K562 (cell line): ENCODE data around the gene SPTSSA. TPM values are rescaled to one million over a fixed set of nuclear protein-coding genes. Genes with fewer than 3 reads are reported as not detected.
A peak's percentile ranks its signal among the peaks of the same experiment; 100 is the strongest.

ENCODE experiments used
- ATAC-seq: fragments of 200-7000 bp; cut with Tn5 transposase; 3 replicates; pipeline ENCODE4 v1.9.1; 2020; ENCODE audit warnings: moderate library complexity
- BruUV-seq: library from RNA; stranded (reverse); fragments of 400-500 nt; replicated peaks from 2 replicates; lab custom pipeline; 2021; lab: Mats Ljungman, UMichigan
- CTCF ChIA-PET: fragments of 300-600 bp; formaldehyde crosslinking; extraction: SDS; loops from one replicate; lab custom pipeline; 2021; ENCODE audit warnings: low intra/inter-chr PET ratio; lab: Yijun Ruan, JAX
- POLR2A ChIA-PET: fragments of 300-600, 350-650 bp; sonication (Branson Sonifier 250); formaldehyde crosslinking; extraction: SDS; loops from one replicate; lab custom pipeline; 2021; ENCODE audit warnings: antibody characterized with exemption, inconsistent platforms; lab: Yijun Ruan, JAX
- DNase-seq, 4 experiments: peaks; one replicate each; pipeline versions ENCODE4 v3.0.0 to v3.0.0-alpha.2; 2011 to 2018; ENCODE audit warnings: low spot score in 3 of 4, mixed read lengths in 3 of 4; ENCODE audit errors: extremely low read depth in 1 of 4
- FAIRE-seq: peaks from 2 replicates; lab custom pipeline; 2011; peaks lifted over from hg19 to GRCh38; lab: Jason Lieb, UNC
- H2AFZ ChIP-seq: 2 replicates; pipeline ENCODE4 v1.6.0; 2011; ENCODE audit warnings: low read depth, low read length, control low read depth, inconsistent platforms
- H3K27ac ChIP-seq: fragments of 200-600 bp; 3 replicates; pipeline ENCODE4 v1.8.0; 2011; ENCODE audit warnings: low read depth, mild to moderate bottlenecking, control low read depth, inconsistent platforms, low read length, moderate library complexity, mixed read lengths; ENCODE audit errors: extremely low read depth
- H3K27me3 ChIP-seq, 2 experiments: fragments of 300-600 bp in 1 of 2; 2 replicates in 1 of 2; 3 replicates in 1 of 2; pipeline versions ENCODE4 v1.6.0 to v1.8.0; 2011; ENCODE audit warnings: inconsistent platforms in 2 of 2, low read length in 2 of 2, mild to moderate bottlenecking in 1 of 2, mixed read lengths in 1 of 2, moderate library complexity in 1 of 2; ENCODE audit not compliant: control insufficient read depth in 2 of 2, insufficient read depth in 2 of 2
- H3K36me3 ChIP-seq: fragments of 300-600 bp; 3 replicates; pipeline ENCODE4 v1.8.0; 2011; ENCODE audit warnings: mild to moderate bottlenecking, low read length, inconsistent platforms; ENCODE audit not compliant: control insufficient read depth, insufficient read depth
- H3K4me1 ChIP-seq, 2 experiments: fragments of 200-600 bp in 1 of 2; replicated peaks in 1 of 2; 2 replicates in 1 of 2; 3 replicates in 1 of 2; pipeline versions ENCODE4 v1.5.1 to v1.8.0; 2011; ENCODE audit warnings: inconsistent platforms in 2 of 2, low read length in 2 of 2, mild to moderate bottlenecking in 1 of 2, mixed read lengths in 1 of 2, moderate library complexity in 1 of 2; ENCODE audit not compliant: control insufficient read depth in 2 of 2, insufficient read depth in 2 of 2
- H3K4me2 ChIP-seq: 2 replicates; pipeline ENCODE4 v1.6.1; 2011; ENCODE audit warnings: low read length, control low read depth, inconsistent platforms, mixed read lengths; ENCODE audit not compliant: insufficient read depth
- H3K4me3 ChIP-seq: fragments of 200-600 bp; sonication (generic), shearing (Covaris generic); 2 replicates; pipeline ENCODE4 v1.5.1; 2016; ENCODE audit warnings: control low read depth, inconsistent platforms
- H3K79me2 ChIP-seq: fragments of 200-600 bp; 3 replicates; pipeline ENCODE4 v1.8.0; 2011; ENCODE audit warnings: low read length, inconsistent platforms; ENCODE audit not compliant: control insufficient read depth, insufficient read depth
- H3K9ac ChIP-seq, 2 experiments: 2 replicates each; pipeline versions ENCODE4 v1.6.0 to v1.6.1; 2011; ENCODE audit warnings: low read depth in 2 of 2, low read length in 2 of 2, control low read depth in 1 of 2, inconsistent platforms in 1 of 2, mild to moderate bottlenecking in 1 of 2, mixed read lengths in 1 of 2; ENCODE audit not compliant: insufficient read depth in 1 of 2
- H3K9me1 ChIP-seq: one replicate; pipeline ENCODE4 v1.6.0; 2011; ENCODE audit warnings: inconsistent platforms, mild to moderate bottlenecking, low read length, moderate library complexity; ENCODE audit not compliant: control insufficient read depth, insufficient read depth
- H3K9me3 ChIP-seq: replicated peaks from 2 replicates; pipeline ENCODE4 v1.5.1; 2011; ENCODE audit warnings: low read depth, low read length, inconsistent platforms; ENCODE audit not compliant: control insufficient read depth, insufficient read depth
- H4K20me1 ChIP-seq: replicated peaks from 2 replicates; pipeline ENCODE4 v1.6.1; 2011; ENCODE audit warnings: low read length, inconsistent platforms, mixed read lengths; ENCODE audit not compliant: control insufficient read depth, insufficient read depth
- ARID1B ChIP-seq: fragments of 450-650 bp; IDR thresholded peaks from 2 replicates; pipeline ENCODE4 v1.6.1; 2016; ENCODE audit warnings: antibody characterized with exemption, mild to moderate bottlenecking, inconsistent platforms
- BRCA1 ChIP-seq, 2 experiments: fragments of 450-650 bp in 1 of 2; sonication (generic) in 1 of 2; formaldehyde crosslinking in 1 of 2; IDR thresholded peaks; 2 replicates each; pipeline versions ENCODE4 v1.5.0 to v1.6.1; 2017 to 2020; ENCODE audit warnings: mild to moderate bottlenecking in 1 of 2, missing genetic modification reagents in 1 of 2
- CXXC5 ChIP-seq: fragments of 250-450 bp; sonication (Bioruptor Pico); IDR thresholded peaks from 2 replicates; pipeline ENCODE4 v1.8.0; 2022; ENCODE audit warnings: inconsistent platforms, mild to moderate bottlenecking, moderate library complexity
- GTF2F1 ChIP-seq: IDR thresholded peaks from 2 replicates; pipeline ENCODE4 v1.6.1; 2011; ENCODE audit warnings: low read depth, low read length, improper control_type of control experiment
- HNRNPUL1 ChIP-seq: fragments of 200-400 bp; formaldehyde crosslinking; IDR thresholded peaks from 2 replicates; pipeline ENCODE4 v1.6.1; 2017; ENCODE audit warnings: low read length
- IFI16 ChIP-seq: fragments of 250-450 bp; sonication (Bioruptor Pico); IDR thresholded peaks from 2 replicates; pipeline ENCODE4 v2.1.2; 2022; ENCODE audit warnings: mild to moderate bottlenecking, inconsistent platforms
- JUNB ChIP-seq: fragments of 450-650 bp; formaldehyde crosslinking; conservative IDR thresholded peaks from 2 replicates; pipeline ENCODE4 v1.4.0; 2020; ENCODE audit warnings: mild to moderate bottlenecking
- KLF16 ChIP-seq: IDR thresholded peaks from 2 replicates; pipeline ENCODE4 v1.6.1; 2016; ENCODE audit warnings: antibody characterized with exemption
- MAFG ChIP-seq: fragments of 450-650 bp; conservative IDR thresholded peaks from 2 replicates; pipeline ENCODE4 v1.6.1; 2016; ENCODE audit warnings: missing genetic modification characterization, missing compliant biosample characterization
- PTBP1 ChIP-seq: fragments of 200-400 bp; formaldehyde crosslinking; IDR thresholded peaks from 2 replicates; pipeline ENCODE4 v1.6.1; 2017; ENCODE audit warnings: low read depth, low read length
- TSC22D4 ChIP-seq: fragments of 450-650 bp; IDR thresholded peaks from 2 replicates; pipeline ENCODE4 v1.6.1; 2016; ENCODE audit warnings: missing genetic modification characterization, missing biosample characterization, control low read depth
- U2AF1 ChIP-seq: fragments of 200-400 bp; formaldehyde crosslinking; optimal IDR thresholded peaks from 2 replicates; pipeline ENCODE3; 2017; ENCODE audit warnings: mild to moderate bottlenecking, low read depth, low read length, moderate library complexity
- ZNF124 ChIP-seq: sonication (generic); formaldehyde crosslinking; IDR thresholded peaks from 2 replicates; pipeline ENCODE4 v1.8.1; 2022; ENCODE audit warnings: missing genetic modification reagents
- ZNF316 ChIP-seq: fragments of 450-650 bp; IDR thresholded peaks from 2 replicates; pipeline ENCODE4 v1.6.1; 2016
- WGBS: fragments of 100-300 bp; shearing (Covaris generic); methylation state at CpG from one replicate; pipeline ENCODE4 v1.1.6; 2016; ENCODE audit warnings: low coverage, mixed read lengths; ENCODE audit not compliant: insufficient coverage; ENCODE audit errors: missing lambda C conversion rate; 5-methylcytosine and 5-hydroxymethylcytosine counted together
- in situ Hi-C: fragments of 300-500 bp; cut with MboI; formaldehyde crosslinking; loops from 4 replicates; pipeline ENCODE4 v1.15.0; 2018; ENCODE audit warnings: inconsistent platforms, mixed read lengths
- intact Hi-C: fragments of 100-400 bp; cut with micrococcal nuclease; formaldehyde crosslinking; loops from 2 replicates; pipeline ENCODE4 v1.14.2; 2022
- polyA plus RNA-seq, 8 experiments: library from polyadenylated mRNA; depleted of rRNA in 4 of 8; stranded (reverse) in 5 of 8; unstranded in 3 of 8; fragments of >200 nt; fragmentation: Nextera tagmentation in 2 of 8; fragmentation: Illumina TruSeq in 1 of 8; extraction: Ambion mirVana in 2 of 8; extraction: Trizol in 1 of 8; gene quantifications; 2 replicates each; pipeline versions ENCODE4 v1.2.1 to v1.2.3, GENCODE V29; 2011 to 2014; ENCODE audit warnings: inconsistent platforms in 1 of 8, missing spikeins in 1 of 8
- total RNA-seq, 7 experiments: library from RNA; depleted of rRNA in 6 of 7; stranded (reverse); fragments of >200 nt in 6 of 7; fragmentation: Illumina TruSeq in 2 of 7; extraction: Trizol in 2 of 7; gene quantifications; 2 replicates each; pipeline versions ENCODE4 v1.2.1 to v1.2.3, GENCODE V29; 2011 to 2021; ENCODE audit warnings: low replicate concordance in 1 of 7
- TF ChIP-seq, protein P1 (sequence below): fragments of 250-450 bp; sonication (Bioruptor Pico); IDR thresholded peaks from 2 replicates; pipeline ENCODE4 v1.5.0; 2020; ENCODE audit warnings: mild to moderate bottlenecking
- TF ChIP-seq, protein P2 (sequence below): fragments of 250-450 bp; sonication (Bioruptor Pico); IDR thresholded peaks from 2 replicates; pipeline ENCODE4 v1.8.0; 2021; ENCODE audit warnings: mild to moderate bottlenecking, moderate library complexity

SPTSSA gene
- total and polyA plus RNA-seq, 9 of the 15 experiments (the other 6 are each of a cell fraction or from before 2014, with no cell fraction given): 6.8 to 35.7 (median 22.0) TPM

DNA sequence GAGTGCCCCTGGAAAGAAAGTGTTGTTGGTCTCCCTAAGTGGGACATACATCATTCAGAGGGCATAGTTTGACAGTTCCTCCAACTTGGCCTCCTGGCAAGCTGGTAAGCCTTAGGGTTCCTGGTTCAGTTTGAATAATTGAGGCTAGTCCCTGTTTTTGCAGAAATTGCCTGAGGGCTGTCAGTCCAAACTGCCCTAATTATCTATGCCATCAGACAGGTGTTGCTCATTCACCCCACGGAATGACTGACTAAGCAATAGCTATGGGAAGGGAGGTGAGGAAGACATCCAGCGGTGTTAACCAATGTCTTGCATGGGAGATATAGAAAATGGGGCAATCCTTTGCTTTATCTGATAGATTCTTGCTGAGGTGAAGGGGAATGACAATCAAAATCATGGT, 37.6 kb downstream of the SPTSSA start:
- no peak overlapping the region for H3K9ac ChIP-seq
- FAIRE-seq: no peak
- ATAC-seq: no peak
- H3K9me1 ChIP-seq: no peaks in the 10 kb centered on the region
- H3K79me2 ChIP-seq: no peaks in the 10 kb centered on the region
- no peaks in the 10 kb centered on the region for H3K27me3 ChIP-seq
- ChIA-PET POLR2A (no interaction called here), CTCF (no interaction called here)
- H3K4me2 ChIP-seq: no peak overlapping the region
- intact Hi-C loops (no loop called here), in situ Hi-C loops (no loop called here)
- no TSS peak for BruUV-seq
- no peak for DNase-seq
- WGBS: 12% methylated on average over 2 of the region's 2 CpGs
- no peaks in the 10 kb centered on the region for H3K36me3 ChIP-seq
- no peak overlapping the region for H2AFZ ChIP-seq
- 0 out of 2 replicates have a peak, but pooled peaks cover 5% of the 10 kb centered on the region for H3K9me3 ChIP-seq
- 0 out of 2 replicates have a peak, but pooled peaks have one; percentile 12 for TF ChIP-seq ZNF316
- no peak for TF ChIP-seq PTBP1
- TF ChIP-seq MAFG (tag): 0 out of 2 replicates have a peak, but pooled peaks have one; percentile 11
- TF ChIP-seq CXXC5 (CRISPR knock-in tag): no peak
- H3K4me3 ChIP-seq: no peak overlapping the region
- no peaks in the 10 kb centered on the region for H4K20me1 ChIP-seq
- no peak overlapping the region for H3K27ac ChIP-seq
- no peaks in the 10 kb centered on the region; a peak in 1 of 5 replicates for H3K4me1 ChIP-seq

DNA sequence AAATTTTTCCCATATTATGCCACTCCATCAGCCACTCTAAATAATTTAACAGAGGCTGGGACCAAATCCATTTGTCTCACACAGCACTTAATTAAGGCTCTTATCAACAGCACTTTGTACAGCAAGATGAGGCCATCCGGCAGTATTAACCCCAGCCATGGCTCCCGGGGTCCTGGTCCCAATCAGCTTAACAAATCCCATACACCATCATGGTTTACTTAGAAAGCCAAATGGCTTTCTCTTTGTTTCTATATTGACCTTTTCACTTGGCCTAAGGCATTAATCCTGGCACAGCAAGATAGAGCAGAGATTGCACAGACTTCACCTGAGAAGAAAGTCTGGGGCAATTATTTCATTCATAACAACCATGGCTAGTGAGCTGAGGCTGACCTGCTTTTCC, 38.6 kb downstream of the SPTSSA start:
- 39% methylated on average over 2 of the region's 2 CpGs for WGBS
- H3K4me2 ChIP-seq: no peak overlapping the region
- no peak overlapping the region for H3K9ac ChIP-seq
- H3K79me2 ChIP-seq: no peaks in the 10 kb centered on the region
- H2AFZ ChIP-seq: no peak overlapping the region
- no peak overlapping the region for H3K4me3 ChIP-seq
- ATAC-seq: no peak
- BruUV-seq: no TSS peak
- no peaks in the 10 kb centered on the region for H3K9me1 ChIP-seq
- CTCF ChIA-PET: no interaction called here
- no peak for DNase-seq
- H3K9me3 ChIP-seq: 0 out of 2 replicates have a peak, but pooled peaks cover 5% of the 10 kb centered on the region
- H4K20me1 ChIP-seq: no peaks in the 10 kb centered on the region
- POLR2A ChIA-PET: no interaction called here
- in situ Hi-C loops (no loop called here), intact Hi-C loops (no loop called here)
- H3K27me3 ChIP-seq: no peaks in the 10 kb centered on the region
- no peaks in the 10 kb centered on the region for H3K36me3 ChIP-seq
- FAIRE-seq: no peak
- no peaks in the 10 kb centered on the region; a peak in 1 of 5 replicates for H3K4me1 ChIP-seq
- no peak overlapping the region for H3K27ac ChIP-seq
- TF ChIP-seq BRCA1 (IDR thresholded peaks at IDR 0.05) (no peak), BRCA1 (CRISPR knock-in tag; IDR thresholded peaks at IDR 0.05) (no peak), ARID1B (no peak), IFI16 (CRISPR knock-in tag) (no peak), JUNB (CRISPR knock-in tag) (no peak), ZNF124 (CRISPR knock-in tag) (no peak), TSC22D4 (no peak), HNRNPUL1 (no peak), U2AF1 (no peak), KLF16 (no peak), GTF2F1 (no peak)
- TF ChIP-seq, protein P1, sequence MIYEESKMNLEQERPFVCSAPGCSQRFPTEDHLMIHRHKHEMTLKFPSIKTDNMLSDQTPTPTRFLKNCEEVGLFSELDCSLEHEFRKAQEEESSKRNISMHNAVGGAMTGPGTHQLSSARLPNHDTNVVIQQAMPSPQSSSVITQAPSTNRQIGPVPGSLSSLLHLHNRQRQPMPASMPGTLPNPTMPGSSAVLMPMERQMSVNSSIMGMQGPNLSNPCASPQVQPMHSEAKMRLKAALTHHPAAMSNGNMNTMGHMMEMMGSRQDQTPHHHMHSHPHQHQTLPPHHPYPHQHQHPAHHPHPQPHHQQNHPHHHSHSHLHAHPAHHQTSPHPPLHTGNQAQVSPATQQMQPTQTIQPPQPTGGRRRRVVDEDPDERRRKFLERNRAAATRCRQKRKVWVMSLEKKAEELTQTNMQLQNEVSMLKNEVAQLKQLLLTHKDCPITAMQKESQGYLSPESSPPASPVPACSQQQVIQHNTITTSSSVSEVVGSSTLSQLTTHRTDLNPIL: no peak
- TF ChIP-seq, protein P2, sequence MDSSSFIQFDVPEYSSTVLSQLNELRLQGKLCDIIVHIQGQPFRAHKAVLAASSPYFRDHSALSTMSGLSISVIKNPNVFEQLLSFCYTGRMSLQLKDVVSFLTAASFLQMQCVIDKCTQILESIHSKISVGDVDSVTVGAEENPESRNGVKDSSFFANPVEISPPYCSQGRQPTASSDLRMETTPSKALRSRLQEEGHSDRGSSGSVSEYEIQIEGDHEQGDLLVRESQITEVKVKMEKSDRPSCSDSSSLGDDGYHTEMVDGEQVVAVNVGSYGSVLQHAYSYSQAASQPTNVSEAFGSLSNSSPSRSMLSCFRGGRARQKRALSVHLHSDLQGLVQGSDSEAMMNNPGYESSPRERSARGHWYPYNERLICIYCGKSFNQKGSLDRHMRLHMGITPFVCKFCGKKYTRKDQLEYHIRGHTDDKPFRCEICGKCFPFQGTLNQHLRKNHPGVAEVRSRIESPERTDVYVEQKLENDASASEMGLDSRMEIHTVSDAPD (CRISPR knock-in tag): no peak
